GM19023 (cell line): Measurements from ENCODE around the gene SETDB1.

Source experiments
- ATAC-seq: cut with Tn5 transposase; IDR thresholded peaks from one replicate; pipeline ENCODE4 v1.9.1; 2021; ENCODE audit warnings: mild to moderate bottlenecking, moderate library complexity; ENCODE audit not compliant: unreplicated experiment

SETDB1 gene

DNA sequence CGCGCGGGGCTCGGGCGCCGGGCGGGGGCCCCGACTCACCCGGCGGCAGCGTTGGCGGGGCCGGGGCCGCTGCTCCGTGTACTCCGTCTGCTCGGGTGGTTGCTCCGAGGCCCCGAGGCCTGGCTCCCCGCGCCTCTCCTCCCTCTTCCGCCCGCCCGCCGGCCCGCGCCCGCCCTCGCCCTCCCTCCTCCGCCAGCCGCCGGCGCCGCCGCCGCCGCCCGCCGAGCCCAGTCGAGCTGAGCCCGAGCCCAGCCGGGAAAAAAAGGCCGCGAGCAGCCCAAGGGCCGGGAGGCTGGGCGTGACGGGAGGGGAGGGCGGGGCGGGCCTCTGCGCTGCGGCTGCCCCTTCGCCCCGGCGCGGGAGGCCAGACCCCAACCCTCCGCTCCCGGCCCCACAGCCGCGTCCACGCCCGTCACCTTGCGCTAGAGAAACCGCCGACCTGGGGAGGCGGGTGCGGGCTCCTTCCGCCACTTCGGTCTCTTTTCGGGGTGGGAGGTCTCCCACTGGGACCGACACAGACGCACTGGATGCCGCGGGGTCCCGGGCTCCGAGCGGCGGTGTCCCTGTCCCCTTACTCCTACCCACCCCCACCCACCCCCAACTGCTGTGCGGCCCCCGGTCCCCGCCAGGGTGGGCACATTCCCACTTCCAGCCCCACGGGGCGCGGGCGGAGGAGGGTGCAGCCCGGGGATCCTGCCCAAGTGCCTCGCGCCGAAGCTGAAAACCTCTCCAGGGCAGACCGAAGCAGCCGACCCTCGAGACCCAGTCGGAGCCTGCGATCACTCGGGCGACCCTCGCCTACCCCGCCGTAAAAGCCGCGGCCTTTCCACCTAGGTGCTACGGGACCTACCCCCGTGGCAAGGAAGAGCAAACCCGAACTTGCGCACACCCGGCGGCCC is 48.7 kb downstream of the SETDB1 start, which contains the start of gene CERS2:
TSS of gene CERS2 (minus strand) at position 256 of the 899 bp plus-strand sequence. CDS start 5,745 bp downstream, outside the sequence.
- ATAC-seq: peak; percentile 57

DNA sequence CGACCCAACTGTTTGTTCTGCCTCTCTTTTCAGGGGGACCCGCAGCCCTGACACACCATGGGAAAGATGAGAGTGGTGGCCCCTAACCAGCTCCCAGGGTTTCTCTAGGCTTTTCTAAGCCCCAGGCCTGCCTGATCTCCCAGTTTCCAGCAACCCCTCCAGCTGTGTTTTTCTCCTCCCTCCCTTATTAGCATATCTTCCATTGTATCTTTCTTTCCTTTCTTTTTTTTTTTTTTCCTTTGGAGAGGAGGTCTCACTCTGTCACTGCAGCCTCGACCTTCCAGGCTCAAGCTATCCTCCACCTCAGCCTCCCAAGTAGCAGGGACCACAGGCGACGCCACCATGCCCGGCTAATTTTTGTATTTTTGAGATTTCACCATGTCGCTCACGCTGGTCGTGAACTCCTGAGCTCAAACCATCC is 50.2 kb downstream of the SETDB1 start:
- no peak for ATAC-seq

DNA sequence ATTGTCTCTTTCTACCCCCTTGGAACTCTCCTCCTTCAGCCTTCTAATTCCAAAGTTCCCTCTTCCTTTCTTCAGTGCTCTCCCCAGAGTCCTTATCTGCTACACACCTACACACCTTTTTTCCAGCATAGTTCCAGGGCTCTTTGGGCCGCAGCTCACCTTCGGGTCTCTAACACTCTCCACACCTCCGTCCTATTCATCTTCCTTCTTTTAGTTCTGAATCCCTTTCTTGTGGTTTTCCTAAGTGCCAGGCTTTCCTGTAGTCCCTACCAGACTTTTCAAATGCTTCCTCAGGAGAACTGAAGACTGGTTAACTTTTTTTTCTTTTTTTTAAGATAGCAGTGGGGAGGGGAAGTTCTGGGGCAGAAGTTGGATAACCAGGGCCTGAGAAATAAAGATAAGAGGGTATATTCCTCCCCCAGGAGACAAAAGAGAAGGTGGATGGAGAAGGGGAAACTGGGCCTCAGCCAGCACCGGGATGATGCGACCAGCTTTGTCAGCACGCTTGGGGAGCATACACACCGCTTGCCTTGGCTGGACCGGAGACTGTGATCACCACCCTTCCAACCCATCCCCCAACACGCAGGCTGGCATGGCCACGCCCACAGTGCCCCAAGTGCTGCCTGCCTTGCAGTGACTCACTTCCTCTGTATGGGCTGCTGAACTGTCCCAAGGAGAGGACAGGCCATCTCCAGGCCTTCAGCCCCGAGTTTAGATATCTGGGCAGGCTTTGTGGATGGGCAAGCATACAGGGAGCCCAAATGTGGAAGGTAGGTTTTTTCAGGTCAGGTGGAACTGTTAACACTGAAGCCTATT is 50.9 kb downstream of the SETDB1 start:
- no peak for ATAC-seq

DNA sequence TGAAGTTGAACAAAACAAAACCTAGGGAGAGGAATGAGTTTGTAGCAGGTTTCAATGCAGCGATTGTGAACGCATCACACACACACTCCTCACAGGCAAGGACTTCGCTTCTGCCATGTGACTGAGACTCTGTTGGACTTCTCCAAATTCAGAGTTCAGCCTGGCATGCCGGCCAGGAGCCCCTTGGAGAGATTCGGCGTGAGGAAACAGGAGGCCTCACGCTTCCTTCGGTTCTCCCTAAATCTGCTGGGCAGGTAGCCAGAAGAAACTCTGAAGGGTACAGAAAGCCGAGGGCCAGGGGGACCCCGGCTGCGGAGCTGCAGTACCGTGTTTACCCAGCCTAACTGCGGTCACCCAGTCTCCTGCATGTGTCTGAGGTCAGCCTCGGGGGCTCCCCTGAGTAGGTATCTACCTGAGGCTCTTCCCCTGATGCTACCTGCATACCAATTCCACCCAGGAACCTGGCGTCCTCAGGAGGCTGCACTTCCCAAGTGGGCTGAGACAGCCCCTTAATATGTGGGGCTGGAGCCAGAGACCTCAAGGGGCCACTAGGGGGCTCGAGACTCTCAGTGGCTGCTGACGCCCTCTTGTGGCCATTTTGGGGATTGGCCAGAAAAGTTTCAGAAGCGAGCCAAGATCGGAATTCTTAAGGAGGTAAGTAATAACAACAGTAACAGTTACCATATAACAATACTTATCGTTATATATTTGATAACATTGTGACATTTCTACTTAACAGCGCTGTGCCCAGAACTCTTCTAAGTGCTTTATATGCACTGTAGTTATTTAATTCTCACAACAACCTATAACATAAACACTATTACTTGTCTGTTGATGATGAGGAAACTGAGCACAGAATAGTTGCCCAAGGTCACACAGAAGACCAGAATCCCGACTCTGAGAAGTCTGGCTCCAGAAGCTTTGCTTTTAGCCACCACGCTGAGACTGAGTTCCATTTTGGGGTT is 53.2 kb downstream of the SETDB1 start:
- peak; percentile 44 for ATAC-seq

DNA sequence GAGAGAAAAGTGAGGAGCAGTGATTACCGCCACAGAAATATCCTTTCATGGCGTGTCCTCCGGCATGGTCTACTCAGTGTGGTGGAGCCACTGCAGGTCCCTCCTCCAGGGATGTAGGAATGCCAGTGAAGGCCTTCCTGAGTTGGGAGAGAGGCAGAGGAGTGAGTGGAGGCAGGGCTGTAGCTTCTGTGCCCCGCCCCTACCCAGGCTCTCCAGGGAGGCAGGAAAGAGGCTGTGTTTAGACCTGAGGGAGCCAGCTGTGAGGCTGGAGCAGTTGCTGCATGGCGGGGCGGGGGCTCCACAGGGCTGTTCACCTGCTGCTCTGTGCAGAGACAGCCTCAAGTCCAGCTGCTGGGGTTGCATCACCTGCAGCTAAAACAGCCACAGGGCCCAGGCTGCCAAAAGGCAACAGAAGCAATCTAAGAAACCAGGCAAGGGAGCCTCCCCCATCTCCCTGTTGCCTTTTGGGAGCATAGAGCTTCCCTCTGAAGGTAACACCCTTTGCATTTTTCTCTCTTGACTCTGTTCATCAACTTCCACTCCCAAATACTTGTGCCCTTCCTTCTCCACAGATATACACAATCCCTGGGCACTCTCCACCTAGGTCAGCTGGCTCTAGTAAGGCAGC is 55.1 kb downstream of the SETDB1 start:
- ATAC-seq: no peak

DNA sequence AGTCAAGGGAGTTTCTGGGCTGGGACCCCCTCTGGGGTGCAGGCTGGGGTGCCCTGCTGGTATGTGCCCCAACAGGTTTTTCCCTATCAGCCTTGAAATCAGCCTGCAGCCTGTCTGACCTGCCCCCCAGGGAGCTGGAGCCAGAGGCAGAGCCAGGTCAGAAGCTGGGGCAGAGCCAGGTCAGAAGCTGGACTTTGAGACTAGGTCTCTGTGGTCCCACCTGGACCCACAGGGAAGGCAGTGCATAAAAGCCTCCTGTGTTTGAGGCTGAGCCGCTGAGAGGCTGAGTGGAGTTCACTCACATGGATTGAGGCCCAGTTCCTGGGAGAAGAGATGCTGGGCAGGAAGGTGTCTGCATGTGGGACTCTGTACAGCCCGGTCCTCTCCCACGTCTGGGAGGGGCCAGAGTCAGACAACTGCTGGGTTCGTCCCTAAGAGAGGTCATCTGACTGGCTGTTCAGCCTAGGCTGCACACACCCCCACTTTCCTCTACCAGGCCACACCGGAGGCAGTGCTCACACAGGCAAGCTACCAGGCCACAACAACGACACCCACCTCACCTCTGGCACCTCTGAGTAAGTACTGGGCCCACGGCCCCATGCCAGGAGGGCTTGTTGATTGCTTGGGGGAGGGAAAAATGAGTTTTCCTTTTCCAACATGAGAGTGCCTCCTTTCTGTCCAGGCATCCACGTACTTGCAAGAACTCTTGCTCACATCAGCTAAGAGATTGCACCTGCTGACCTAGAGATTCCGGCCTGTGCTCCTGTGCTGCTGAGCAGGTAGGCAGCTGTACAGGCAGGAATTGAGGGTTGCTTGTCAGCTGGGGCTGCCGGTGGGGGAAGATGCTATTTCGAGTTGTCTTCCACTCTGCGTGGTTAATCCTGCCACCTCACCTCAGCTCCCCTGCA is 55.9 kb downstream of the SETDB1 start, which contains the start of gene ANXA9:
TSS of gene ANXA9 (plus strand) at position 488 of the 908 bp plus-strand sequence. CDS start 814 bp downstream, outside the sequence.
- no peak for ATAC-seq

DNA sequence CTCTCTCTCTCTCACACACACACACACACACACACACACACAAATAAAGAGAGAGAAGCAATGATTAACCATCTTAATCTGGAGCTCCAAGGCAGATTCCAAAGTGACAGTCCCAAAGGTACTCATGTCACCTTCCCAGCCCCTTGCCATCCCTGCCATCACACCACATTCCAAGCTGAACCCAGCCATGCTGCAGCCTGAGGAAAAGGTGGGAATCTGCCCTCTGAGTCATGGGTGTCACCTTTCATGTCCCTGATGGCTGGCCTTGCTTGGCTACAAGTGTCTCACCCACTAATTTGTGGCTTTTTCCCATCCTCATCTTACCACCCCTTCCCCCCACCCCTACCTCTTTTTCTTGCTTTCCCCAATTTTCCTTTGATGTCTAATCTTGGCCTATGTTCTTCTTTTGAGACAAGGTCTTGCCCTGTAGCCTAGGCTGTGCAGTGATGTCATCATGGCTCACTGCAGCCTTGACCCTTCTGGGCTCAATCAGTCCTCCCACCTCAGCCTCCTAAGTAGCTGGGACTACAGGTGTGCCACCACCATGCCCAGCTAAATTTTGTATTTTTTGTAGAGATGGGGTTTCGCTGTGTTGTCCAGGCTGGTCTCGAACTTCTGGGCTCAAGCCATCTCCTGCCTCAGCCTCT is 59.1 kb downstream of the SETDB1 start:
- no peak for ATAC-seq

DNA sequence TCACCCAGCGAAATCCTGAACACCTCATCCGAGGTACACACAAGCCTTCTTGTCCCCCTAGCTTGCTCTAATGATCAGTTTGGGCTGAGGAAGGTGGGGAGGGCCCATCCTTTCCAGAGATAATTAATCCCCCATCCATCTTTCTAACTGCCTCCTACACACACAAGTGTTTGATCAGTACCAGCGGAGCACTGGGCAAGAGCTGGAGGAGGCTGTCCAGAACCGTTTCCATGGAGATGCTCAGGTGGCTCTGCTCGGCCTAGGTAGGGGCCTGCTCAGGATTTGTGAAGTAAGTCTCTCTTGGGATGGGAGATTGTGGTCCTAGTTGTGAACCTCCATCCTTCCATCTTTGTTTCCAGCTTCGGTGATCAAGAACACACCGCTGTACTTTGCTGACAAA is 61.8 kb downstream of the SETDB1 start:
- ATAC-seq: no peak

DNA sequence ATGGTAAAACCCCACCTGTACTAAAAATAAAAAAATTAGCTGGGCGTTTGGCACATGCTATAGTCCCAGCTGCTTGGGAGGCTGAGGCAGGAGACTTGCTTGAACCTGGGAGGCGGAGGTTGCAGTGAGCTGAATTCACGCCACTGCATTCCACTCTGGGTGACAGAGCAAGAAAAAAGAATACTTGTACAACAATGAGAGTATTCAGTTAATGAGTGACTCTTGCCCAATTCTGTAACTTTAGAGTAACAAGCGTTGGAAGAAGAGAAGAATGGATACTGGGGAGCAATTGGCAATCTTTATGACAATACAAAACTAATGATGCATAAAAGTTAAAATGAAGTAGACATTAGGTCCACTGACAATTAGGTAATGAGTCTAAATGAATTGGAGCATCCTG is 66.5 kb downstream of the SETDB1 start:
- ATAC-seq: no peak

DNA sequence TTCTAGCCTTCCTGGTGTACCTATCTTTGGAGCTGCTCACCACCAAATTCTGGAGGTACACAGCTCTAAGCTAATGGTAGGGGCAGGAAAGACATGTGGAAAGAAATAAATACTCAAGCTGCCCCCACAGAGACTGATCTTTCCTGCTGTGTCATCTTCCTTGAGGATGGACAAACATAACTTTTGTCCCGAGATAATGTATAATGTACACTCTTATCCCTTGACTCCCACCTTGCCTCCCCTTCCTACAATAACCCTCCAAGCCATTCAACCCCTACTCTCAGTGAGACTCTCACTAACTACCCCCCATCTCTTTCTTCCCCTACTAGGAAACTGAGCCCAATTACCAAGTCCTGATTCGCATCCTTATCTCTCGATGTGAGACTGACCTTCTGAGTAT is 68.1 kb downstream of the SETDB1 start:
- no peak for ATAC-seq

DNA sequence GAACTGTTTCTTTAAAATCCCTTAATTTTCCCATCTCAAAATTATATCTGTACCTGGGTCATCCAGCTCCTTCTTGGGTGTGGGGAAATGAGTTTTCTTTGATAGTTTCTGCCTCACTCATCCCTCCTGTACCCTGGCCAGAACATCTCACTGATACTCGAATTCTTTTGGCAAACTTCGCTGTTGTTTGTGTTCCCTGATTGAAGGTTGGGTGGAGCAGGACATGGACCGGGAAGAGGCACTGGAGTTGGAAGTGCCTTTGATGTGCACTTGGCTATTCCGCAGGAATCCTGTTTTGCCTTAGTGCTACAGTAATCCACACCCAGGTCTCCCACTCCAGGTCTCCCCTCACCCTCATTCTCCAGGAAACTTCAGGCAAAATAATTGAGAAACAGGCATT is 69.3 kb downstream of the SETDB1 start:
- no peak for ATAC-seq

DNA sequence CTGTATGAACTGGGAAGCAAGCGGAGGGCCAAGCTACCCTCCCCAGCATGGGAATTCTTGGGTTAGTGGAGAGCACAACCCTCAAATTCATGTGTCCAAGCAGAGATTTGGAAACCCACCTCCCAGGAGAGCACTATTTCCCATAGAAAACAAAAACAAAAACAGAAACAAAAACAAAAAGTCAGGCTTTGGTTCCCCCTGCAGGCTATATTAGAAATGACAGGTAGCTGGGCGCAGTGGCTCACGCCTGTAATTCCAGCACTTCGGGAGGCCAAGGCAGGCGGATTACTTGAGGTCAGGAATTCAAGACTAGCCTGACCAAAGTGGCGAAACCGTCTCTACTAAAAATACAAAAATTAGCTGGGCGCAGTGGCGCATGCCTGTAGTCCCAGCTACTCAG is 69.7 kb downstream of the SETDB1 start:
- no peak for ATAC-seq

DNA sequence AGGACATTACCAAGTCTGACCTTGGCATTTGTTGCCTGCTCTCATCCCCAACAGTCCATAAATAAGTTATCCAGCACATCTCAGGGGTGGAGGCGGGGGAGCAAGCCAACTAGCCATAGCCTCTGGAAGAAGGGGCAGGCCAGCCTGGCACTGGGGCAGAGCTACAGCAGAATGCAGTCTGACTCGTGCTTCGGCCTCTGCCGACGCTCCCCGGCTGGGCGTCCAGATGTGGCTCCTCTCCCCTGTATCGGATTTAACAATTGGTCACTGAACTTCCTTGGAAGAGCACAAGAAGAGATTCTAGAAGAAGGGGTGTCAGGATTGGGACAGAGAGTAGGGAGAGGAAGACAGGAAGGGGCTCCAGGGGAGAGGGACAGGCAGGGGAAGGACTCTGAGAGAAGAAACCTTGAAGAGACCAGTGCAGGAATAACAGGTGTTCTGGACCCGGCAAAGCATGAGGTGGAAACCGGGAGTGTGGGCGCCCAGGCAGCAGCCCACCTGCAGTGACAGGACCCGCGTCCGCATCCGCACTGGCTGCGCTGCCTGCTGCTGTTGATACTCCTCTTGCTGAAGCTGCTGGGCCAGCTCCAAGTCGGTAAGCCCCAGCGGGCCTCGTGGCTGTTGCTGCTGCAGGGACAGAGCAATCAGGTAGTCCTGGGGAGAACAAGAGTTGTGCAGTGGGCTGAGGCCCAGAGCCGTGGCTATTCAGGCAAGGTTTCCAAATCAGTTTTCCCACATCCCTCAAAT is 71.1 kb downstream of the SETDB1 start:
- ATAC-seq: no peak

DNA sequence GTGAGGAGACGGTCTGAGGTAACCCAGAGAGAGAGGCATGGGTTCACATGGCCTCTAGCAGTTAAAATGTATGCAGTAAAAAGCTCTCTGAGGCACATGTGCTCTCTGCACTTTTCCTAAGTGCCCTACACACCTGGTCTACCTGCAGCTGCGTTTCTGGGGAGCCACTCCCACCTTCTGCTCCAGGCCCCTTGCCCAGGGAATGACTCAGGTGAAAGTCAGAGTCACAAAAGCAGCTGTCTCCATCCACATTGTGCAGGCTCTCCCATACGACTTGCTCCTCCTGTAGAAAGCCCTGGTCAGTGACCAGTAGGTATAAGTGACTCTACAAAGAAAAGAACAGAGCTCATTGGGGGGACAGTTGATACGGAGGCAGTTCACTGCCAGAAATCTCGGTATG is 71.8 kb downstream of the SETDB1 start:
- ATAC-seq: no peak

DNA sequence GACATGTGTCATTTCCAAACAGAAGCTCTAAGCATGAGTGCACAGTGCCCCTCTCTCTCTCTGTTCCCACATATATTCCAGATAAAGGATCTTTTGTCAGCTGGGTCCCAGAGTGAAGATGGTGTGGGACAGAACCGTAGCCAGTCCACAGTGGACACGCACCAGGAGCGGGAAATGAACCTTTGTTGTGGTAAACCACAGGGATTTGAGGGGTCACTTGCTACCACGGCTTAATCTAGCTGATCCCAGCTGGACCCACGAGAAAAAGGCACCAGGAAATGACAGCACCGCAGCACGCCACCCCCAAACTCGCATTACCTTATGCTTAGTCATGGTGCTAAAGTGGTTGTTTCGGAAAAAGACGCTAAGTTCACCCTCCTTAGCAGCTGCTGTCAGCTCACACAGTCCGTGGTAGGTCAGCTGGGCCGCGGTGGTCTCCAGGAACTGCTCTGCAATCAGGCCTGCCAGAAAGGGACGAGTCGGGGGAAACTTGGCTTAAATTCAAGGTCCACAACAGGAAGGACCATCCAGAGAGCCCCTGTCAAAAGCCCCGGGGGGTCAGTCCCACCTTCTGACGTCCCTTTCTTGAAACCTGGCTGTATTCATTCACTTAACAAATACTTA is 73.0 kb downstream of the SETDB1 start:
- no peak for ATAC-seq

DNA sequence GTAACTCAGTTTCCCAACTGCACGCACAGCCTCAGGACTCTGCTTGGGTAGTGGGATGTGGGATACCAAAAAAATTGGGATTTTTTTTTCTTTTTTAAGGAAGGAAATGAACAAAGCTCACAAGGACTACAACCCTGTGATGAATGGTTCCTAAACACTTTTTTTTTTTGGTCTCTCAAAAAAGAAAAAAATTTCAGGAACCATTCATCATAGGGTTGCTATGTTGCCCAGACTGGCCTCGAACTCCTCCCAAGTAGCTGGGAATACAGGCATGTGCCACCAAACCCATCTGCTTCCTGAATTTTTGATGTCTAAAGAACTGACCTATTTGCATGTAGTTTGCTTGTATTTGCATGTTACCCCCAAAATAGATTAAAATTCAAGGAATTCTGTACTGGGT is 73.8 kb downstream of the SETDB1 start:
- no peak for ATAC-seq

DNA sequence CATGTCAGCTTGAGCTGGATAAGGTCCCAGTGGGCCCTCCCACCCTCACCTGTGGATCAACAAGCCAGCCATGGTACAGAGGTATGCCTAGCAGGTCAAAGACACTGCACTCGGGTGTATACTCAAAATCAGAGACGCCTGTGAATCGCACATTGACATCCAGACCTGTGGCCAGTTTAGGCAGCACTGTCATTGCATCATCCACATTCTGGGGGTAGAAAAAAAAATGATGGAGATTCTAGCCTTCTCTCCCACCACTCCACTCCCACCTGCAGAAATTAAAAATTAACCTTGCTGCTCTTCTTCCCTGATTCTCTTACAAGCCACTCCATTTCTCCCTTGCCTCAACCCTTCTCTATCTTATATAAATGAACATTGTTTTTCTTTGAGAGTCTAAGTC is 74.2 kb downstream of the SETDB1 start:
- no peak for ATAC-seq
